Upper lobe of left lung (tissue), 6 donors: ENCODE data around the gene NFIB. TPM values are rescaled to one million over a fixed set of nuclear protein-coding genes. Genes with fewer than 3 reads are reported as not detected.

Experiments
- ATAC-seq, 2 donors: fragments of 200-7000 bp; cut with Tn5 transposase; one replicate each; pipeline ENCODE4 v1.9.1; 2022; ENCODE audit warnings: mild to moderate bottlenecking in 2 of 2, moderate library complexity in 2 of 2; ENCODE audit not compliant: low FRiP score in 2 of 2
- DNase-seq, 2 donors: peaks; one replicate each; pipeline ENCODE4 v3.0.0-alpha.2; 2019 to 2020
- H3K27ac ChIP-seq, 4 donors: fragments of 200-600 bp; sonication (generic); one replicate each; pipeline ENCODE4 v1.5.1; 2016 to 2019
- H3K27me3 ChIP-seq, 4 donors: fragments of 200-600 bp; sonication (generic); one replicate each; pipeline ENCODE4 v1.5.1; 2017 to 2019
- H3K36me3 ChIP-seq, 4 donors: fragments of 200-600 bp; sonication (generic); one replicate each; pipeline ENCODE4 v1.5.1; 2016 to 2019
- H3K4me1 ChIP-seq, 4 donors: fragments of 200-600 bp; sonication (generic); one replicate each; pipeline ENCODE4 v1.5.1; 2018 to 2019
- H3K4me3 ChIP-seq, 4 donors: fragments of 200-600 bp; sonication (generic); one replicate each; pipeline ENCODE4 v1.5.1; 2017 to 2019; ENCODE audit warnings: mild to moderate bottlenecking in 2 of 4, moderate library complexity in 1 of 4
- H3K9me3 ChIP-seq, 4 donors: fragments of 200-600 bp; sonication (generic); one replicate each; pipeline ENCODE4 v1.5.1; 2018 to 2019
- EP300 ChIP-seq, 4 donors: sonication (generic); formaldehyde crosslinking; IDR thresholded peaks; one replicate each; pipeline ENCODE4 v1.5.1; 2017; ENCODE audit warnings: antibody characterized with exemption in 4 of 4, control low read depth in 2 of 4
- POLR2A ChIP-seq, 4 donors: fragments of 450-650 bp; IDR thresholded peaks; one replicate each; pipeline ENCODE4 v1.5.1; 2016 to 2017; ENCODE audit warnings: antibody characterized with exemption in 4 of 4, mild to moderate bottlenecking in 2 of 4
- POLR2AphosphoS5 ChIP-seq, 2 donors: sonication (generic); formaldehyde crosslinking; IDR thresholded peaks; one replicate each; pipeline ENCODE4 v1.5.1; 2017; ENCODE audit warnings: antibody characterized with exemption in 2 of 2
- WGBS, 2 donors: methylation state at CpG; one replicate each; pipeline ENCODE4 v1.1.5; 2017 to 2018; 5-methylcytosine and 5-hydroxymethylcytosine counted together
- total RNA-seq, 6 donors: library from RNA; depleted of rRNA in 4 of 6; stranded (reverse); fragments of >200 nt in 4 of 6; gene quantifications; one replicate each; pipeline versions ENCODE4 v1.1.0 to v1.2.1, GENCODE V29; 2016 to 2021
- TF ChIP-seq, protein P1 (sequence below), 6 experiments: fragments of 450-650 bp in 4 of 6; fragments of 200-600 bp in 2 of 6; sonication (generic) in 2 of 6; IDR thresholded peaks; one replicate each; pipeline ENCODE4 v1.5.1; 2016 to 2019; ENCODE audit warnings: antibody characterized with exemption in 6 of 6
- donor health status: DM: no; HTN: no; CAD: no; lungs with moderate emphysema.
- donor health status: DM: no; HTN: yes; CAD: no; lungs with severe emphysema.

NFIB gene
- total RNA-seq, 6 donors from 2014 or later: 33.9 to 109 (median 67.5) TPM

DNA sequence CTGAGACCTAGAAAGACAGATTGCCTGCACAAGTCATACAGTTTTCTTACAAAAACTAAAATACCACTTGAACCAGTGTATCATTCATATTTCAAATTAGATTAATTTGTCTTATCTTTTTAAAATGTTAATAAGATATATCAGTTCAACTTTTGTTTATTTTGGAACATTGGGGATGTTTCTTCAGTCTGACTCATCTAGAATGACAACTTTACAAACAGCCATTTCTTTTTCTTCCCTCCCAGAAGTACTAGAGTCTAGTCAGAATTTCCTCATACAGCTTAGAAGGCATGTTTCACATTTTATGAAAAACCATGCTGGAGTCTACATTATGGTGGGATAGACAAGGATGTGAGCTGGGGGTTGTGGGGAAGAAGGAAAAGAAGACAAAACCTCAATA lies 262.5 kb downstream of the NFIB start:
- peaks cover 0 to 6% (median 0%) of the 10 kb centered on the region in 4 donors for H3K4me1 ChIP-seq
- no peaks in the 10 kb centered on the region for H3K36me3 ChIP-seq
- H3K27me3 ChIP-seq: no peaks in the 10 kb centered on the region
- H3K27ac ChIP-seq: no peak overlapping the region
- ATAC-seq (peak in 1 of 2 donors; percentile 29), DNase-seq (no peak)
- no peaks in the 10 kb centered on the region for H3K9me3 ChIP-seq
- TF ChIP-seq POLR2A (IDR thresholded peaks at IDR 0.05) (no peak), POLR2AphosphoS5 (IDR thresholded peaks at IDR 0.05) (no peak)
- H3K4me3 ChIP-seq: no peak overlapping the region

DNA sequence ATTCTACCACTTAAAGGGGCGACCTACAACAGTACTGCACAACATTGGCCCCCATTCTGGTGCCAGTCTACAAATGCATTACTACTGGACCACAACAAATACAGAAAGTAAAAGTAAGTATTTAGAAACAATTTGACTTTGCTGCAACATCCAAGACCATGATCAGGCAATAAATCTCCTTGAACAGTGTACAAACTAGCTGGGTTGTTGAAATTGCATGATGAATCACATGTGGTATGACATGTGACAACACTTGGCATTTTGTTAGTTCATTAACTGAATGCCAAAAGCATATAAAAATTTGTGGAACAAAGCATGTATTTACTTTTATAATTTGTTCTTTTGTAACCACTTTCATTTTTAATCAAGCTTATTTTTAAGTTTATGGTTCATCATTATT lies 270.5 kb downstream of the NFIB start:
- Histone ChIP-seq H3K4me1 (no peaks in the 10 kb centered on the region), H3K27me3 (no peaks in the 10 kb centered on the region), H3K4me3 (no peak overlapping the region), H3K27ac (no peak overlapping the region), H3K9me3 (no peaks in the 10 kb centered on the region), H3K36me3 (no peaks in the 10 kb centered on the region)
- 73 to 79% methylated on average over 1 of the region's 1 CpG for WGBS, 2 donors
- TF ChIP-seq POLR2AphosphoS5 (IDR thresholded peaks at IDR 0.05) (no peak), POLR2A (IDR thresholded peaks at IDR 0.05) (no peak), EP300 (IDR thresholded peaks at IDR 0.05) (no peak)
- TF ChIP-seq, protein P1, sequence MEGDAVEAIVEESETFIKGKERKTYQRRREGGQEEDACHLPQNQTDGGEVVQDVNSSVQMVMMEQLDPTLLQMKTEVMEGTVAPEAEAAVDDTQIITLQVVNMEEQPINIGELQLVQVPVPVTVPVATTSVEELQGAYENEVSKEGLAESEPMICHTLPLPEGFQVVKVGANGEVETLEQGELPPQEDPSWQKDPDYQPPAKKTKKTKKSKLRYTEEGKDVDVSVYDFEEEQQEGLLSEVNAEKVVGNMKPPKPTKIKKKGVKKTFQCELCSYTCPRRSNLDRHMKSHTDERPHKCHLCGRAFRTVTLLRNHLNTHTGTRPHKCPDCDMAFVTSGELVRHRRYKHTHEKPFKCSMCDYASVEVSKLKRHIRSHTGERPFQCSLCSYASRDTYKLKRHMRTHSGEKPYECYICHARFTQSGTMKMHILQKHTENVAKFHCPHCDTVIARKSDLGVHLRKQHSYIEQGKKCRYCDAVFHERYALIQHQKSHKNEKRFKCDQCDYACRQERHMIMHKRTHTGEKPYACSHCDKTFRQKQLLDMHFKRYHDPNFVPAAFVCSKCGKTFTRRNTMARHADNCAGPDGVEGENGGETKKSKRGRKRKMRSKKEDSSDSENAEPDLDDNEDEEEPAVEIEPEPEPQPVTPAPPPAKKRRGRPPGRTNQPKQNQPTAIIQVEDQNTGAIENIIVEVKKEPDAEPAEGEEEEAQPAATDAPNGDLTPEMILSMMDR (IDR thresholded peaks at IDR 0.05): no peak
- DNase-seq (no peak), ATAC-seq (no peak)

DNA sequence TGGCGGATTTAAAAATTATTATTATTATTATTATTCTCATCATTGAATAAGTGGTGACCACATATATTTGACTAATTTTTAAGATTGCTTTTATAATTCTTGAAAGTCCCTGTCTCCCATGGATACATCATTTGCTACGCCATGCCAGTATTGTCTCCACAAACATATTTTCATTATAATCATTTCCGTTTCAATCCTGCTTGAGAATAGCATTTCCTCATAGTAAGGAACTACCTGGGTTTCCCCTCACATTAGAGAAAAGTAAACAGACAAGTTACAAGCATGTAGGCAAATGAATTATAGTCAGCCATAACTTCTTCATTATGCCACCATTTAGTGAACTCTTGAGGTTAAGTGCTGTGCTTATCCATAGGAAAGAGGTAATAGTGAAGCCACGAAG lies 276.6 kb downstream of the NFIB start:
- ATAC-seq (no peak), DNase-seq (no peak)
- Histone ChIP-seq H3K27ac (no peak overlapping the region), H3K9me3 (no peaks in the 10 kb centered on the region), H3K36me3 (no peaks in the 10 kb centered on the region), H3K4me1 (no peaks in the 10 kb centered on the region), H3K4me3 (no peak overlapping the region), H3K27me3 (no peaks in the 10 kb centered on the region)
- WGBS, 2 donors: 65 to 76% methylated on average over 4 of the region's 4 CpGs
- TF ChIP-seq, protein P1 (IDR thresholded peaks at IDR 0.05): no peak
- TF ChIP-seq EP300 (IDR thresholded peaks at IDR 0.05) (no peak), POLR2AphosphoS5 (IDR thresholded peaks at IDR 0.05) (no peak), POLR2A (IDR thresholded peaks at IDR 0.05) (no peak)

DNA sequence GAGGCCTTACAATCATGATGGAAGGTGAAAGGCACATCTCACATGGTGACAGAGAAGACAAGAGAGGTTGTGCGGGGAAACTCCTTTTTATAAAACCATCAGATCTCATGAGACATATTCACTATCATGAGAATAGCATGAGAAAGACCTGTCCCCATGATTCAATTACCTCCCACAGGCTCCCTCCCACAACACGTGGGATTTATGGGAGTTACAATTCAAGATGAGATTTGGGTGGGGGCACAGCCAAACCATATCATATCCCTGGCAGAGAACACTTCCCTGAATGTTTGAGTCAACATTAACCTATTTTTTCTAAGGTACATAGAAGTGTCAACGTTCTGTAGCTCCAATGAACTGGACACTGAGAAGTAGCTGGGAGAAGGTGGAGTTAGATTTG lies 280.9 kb downstream of the NFIB start:
- 66 to 80% methylated on average over 3 of the region's 3 CpGs for WGBS, 2 donors
- no peak overlapping the region for H3K4me3 ChIP-seq
- ATAC-seq: no peak

More for the DNA sequence above, 280.9 kb downstream of the NFIB start:
- Histone ChIP-seq H3K4me1 (peaks cover 8 to 14% (median 11%) of the 10 kb centered on the region in 4 donors), H3K9me3 (no peaks in the 10 kb centered on the region), H3K27ac (no peak overlapping the region), H3K27me3 (no peaks in the 10 kb centered on the region), H3K36me3 (no peaks in the 10 kb centered on the region)
- DNase-seq: no peak
- TF ChIP-seq, protein P1 (IDR thresholded peaks at IDR 0.05): no peak
- no peak for TF ChIP-seq EP300 (IDR thresholded peaks at IDR 0.05)
- no peak for TF ChIP-seq POLR2AphosphoS5 (IDR thresholded peaks at IDR 0.05)
- TF ChIP-seq POLR2A (IDR thresholded peaks at IDR 0.05): no peak
